Measurements from ENCODE around the gene MYRIP. TPM values are rescaled to one million over a fixed set of nuclear protein-coding genes. Genes with fewer than 3 reads are reported as not detected.
"Not testable (repeated sequence)": the region's sequence is repeated elsewhere in the genome, so short reads cannot be mapped to it uniquely, and the experiment has no call there.

The MYRIP gene
- polyA plus RNA-seq, 1 of the 3 experiments (the other 2 are of a cell fraction), result 1.2 TPM

DNA sequence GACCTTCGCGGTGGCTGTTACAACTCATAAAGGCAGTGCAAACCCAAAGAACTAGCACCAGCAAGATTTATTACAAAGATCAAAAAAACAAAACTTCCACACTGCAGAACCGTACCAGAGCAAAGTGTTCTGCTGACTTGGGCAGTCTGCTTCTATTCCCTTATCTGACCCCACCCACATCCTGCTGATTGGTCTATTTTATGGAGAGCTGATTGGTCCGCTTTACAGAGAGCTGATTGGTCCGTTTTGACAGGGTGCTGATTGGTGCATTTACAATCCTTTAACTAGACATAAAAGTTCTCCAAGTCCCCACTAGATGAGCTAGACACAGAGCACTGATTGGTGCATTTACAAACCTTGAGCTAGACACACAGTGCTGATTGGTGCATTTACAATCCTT, 31.2 kb upstream of the MYRIP start:
- H3K36me3 ChIP-seq (replicated peaks in 1 of 2; ENCODE audit: control insufficient read depth in 1 of 2, insufficient read depth in 2 of 2, low read length in 1 of 2); H4K20me1 ChIP-seq (ENCODE audit: insufficient read depth); H3F3A ChIP-seq (replicated peaks; ENCODE audit: insufficient read depth); H3K27ac ChIP-seq (ENCODE audit: low read depth in 2 of 2, low read length in 1 of 2); H3K9me3 ChIP-seq; H3K9ac ChIP-seq; H3K4me1 ChIP-seq (ENCODE audit: control insufficient read depth in 1 of 2, insufficient read depth in 2 of 2, low read depth in 1 of 2, low read length in 1 of 2); H3K79me2 ChIP-seq (ENCODE audit: insufficient read depth); H3K9me2 ChIP-seq; H3K4me2 ChIP-seq; DNase-seq; H3K4me3 ChIP-seq (ENCODE audit: low read depth in 2 of 2, low read length in 1 of 2); POLR2A ChIA-PET; H2AFZ ChIP-seq (ENCODE audit: low read depth); CTCF ChIA-PET; H3K27me3 ChIP-seq (ENCODE audit: insufficient read depth): not testable (repeated sequence)
- 58% methylated on average over 5 of the region's 5 CpGs for WGBS (ENCODE audit: low lambda C conversion rate)

- POLR2A ChIA-PET, result no interaction called here
- no peak for DNase-seq
Observed at GRCh38 chr3:39779511-39780230, 29.7 kb upstream of the MYRIP start.

GRCh38 chr3:39780352-39780751, 29.1 kb upstream of the MYRIP start:
- H3K27ac ChIP-seq (ENCODE audit: low read depth in 2 of 2, low read length in 1 of 2), result no peak overlapping the region
- POLR2A ChIA-PET, result no interaction called here
- no peak for TF ChIP-seq CHD2 (IDR thresholded peaks at IDR 0.05; ENCODE audit: low read length, partially characterized antibody)
- no peak for TF ChIP-seq GATA2 (CRISPR knock-in tag; IDR thresholded peaks at IDR 0.05)
- TF ChIP-seq FOXM1 (IDR thresholded peaks at IDR 0.05; ENCODE audit: low read depth), result no peak
- TF ChIP-seq ELF1 (IDR thresholded peaks at IDR 0.05), result no peak
- no peak for TF ChIP-seq SIN3A (IDR thresholded peaks at IDR 0.05; ENCODE audit: borderline replicate concordance, low read depth, low read length)
- TF ChIP-seq IRF3 (IDR thresholded peaks at IDR 0.05; ENCODE audit: low read depth, low read length), result no peak
- no peak for TF ChIP-seq TAF1 (IDR thresholded peaks at IDR 0.05; ENCODE audit: borderline replicate concordance, low read depth, low read length)
- TF ChIP-seq PBX3 (IDR thresholded peaks at IDR 0.05), result no peak
- TF ChIP-seq FOXJ3 (CRISPR knock-in tag; IDR thresholded peaks at IDR 0.05), result no peak
- no peak for TF ChIP-seq RXRA (IDR thresholded peaks at IDR 0.05; ENCODE audit: borderline replicate concordance, low read depth)
- TF ChIP-seq TCF12 (IDR thresholded peaks at IDR 0.05), result no peak
- no peak for TF ChIP-seq FOSL2 (IDR thresholded peaks at IDR 0.05; ENCODE audit: borderline replicate concordance, low read depth)
- TF ChIP-seq RFX5 (IDR thresholded peaks at IDR 0.05; ENCODE audit: low read length), result no peak
- TF ChIP-seq SMC3 (IDR thresholded peaks at IDR 0.05; ENCODE audit: low read depth, low read length), result no peak
- no peak for TF ChIP-seq RAD21 (IDR thresholded peaks at IDR 0.05; ENCODE audit: low read length)

More at GRCh38 chr3:39779511-39780230, 29.7 kb upstream of the MYRIP start:
- no peaks in the 10 kb centered on the region for H3K27me3 ChIP-seq (ENCODE audit: insufficient read depth)
- H3K27ac ChIP-seq (ENCODE audit: low read depth in 2 of 2, low read length in 1 of 2), result no peak overlapping the region
- CTCF ChIA-PET, result no interaction called here
- H3K4me3 ChIP-seq (ENCODE audit: low read depth in 2 of 2, low read length in 1 of 2), result no peak overlapping the region
- no peaks in the 10 kb centered on the region for H3K79me2 ChIP-seq (ENCODE audit: insufficient read depth)
- no peaks in the 10 kb centered on the region for H3F3A ChIP-seq (replicated peaks; ENCODE audit: insufficient read depth)
- H3K9me2 ChIP-seq, result no peaks in the 10 kb centered on the region
- peaks cover 0 to 6% of the 10 kb centered on the region in 2 experiments; a peak in 2 of 4 replicates for H3K4me1 ChIP-seq (ENCODE audit: control insufficient read depth in 1 of 2, insufficient read depth in 2 of 2, low read depth in 1 of 2, low read length in 1 of 2)
- H3K9ac ChIP-seq, result no peak overlapping the region
- WGBS (ENCODE audit: low lambda C conversion rate), result 82% methylated on average over 20 of the region's 40 CpGs
- H3K4me2 ChIP-seq, result no peak overlapping the region
- TF ChIP-seq EP300 (IDR thresholded peaks at IDR 0.05; ENCODE audit: borderline replicate concordance in 1 of 2, low read depth in 1 of 2, low read length in 1 of 2), result no peak
- no peak for TF ChIP-seq JUND (IDR thresholded peaks at IDR 0.05)
- no peak for TF ChIP-seq MEF2A (IDR thresholded peaks at IDR 0.05; ENCODE audit: borderline replicate concordance, low read depth)
- no peak for TF ChIP-seq TEAD4 (IDR thresholded peaks at IDR 0.05; ENCODE audit: borderline replicate concordance, insufficient read depth)
- no peak for TF ChIP-seq CHD2 (IDR thresholded peaks at IDR 0.05; ENCODE audit: low read length, partially characterized antibody)
- no peak for TF ChIP-seq IRF3 (IDR thresholded peaks at IDR 0.05; ENCODE audit: low read depth, low read length)
- no peak for TF ChIP-seq POLR2AphosphoS5 (IDR thresholded peaks at IDR 0.05; ENCODE audit: low read depth, low read length)
- TF ChIP-seq FOXJ3 (CRISPR knock-in tag; IDR thresholded peaks at IDR 0.05), result no peak
- no peaks in the 10 kb centered on the region for H4K20me1 ChIP-seq (ENCODE audit: insufficient read depth)
- no peaks in the 10 kb centered on the region for H3K9me3 ChIP-seq
- no peak overlapping the region for H2AFZ ChIP-seq (ENCODE audit: low read depth)
- no peaks in the 10 kb centered on the region for H3K36me3 ChIP-seq (replicated peaks in 1 of 2; ENCODE audit: control insufficient read depth in 1 of 2, insufficient read depth in 2 of 2, low read length in 1 of 2)

More at GRCh38 chr3:39780352-39780751, 29.1 kb upstream of the MYRIP start:
- Histone ChIP-seq H2AFZ (ENCODE audit: low read depth) (no peak overlapping the region), H4K20me1 (ENCODE audit: insufficient read depth) (no peaks in the 10 kb centered on the region), H3K4me3 (ENCODE audit: low read depth in 2 of 2, low read length in 1 of 2) (no peak overlapping the region), H3K9ac (no peak overlapping the region), H3K9me2 (no peaks in the 10 kb centered on the region), H3K27me3 (ENCODE audit: insufficient read depth) (no peaks in the 10 kb centered on the region), H3K9me3 (no peaks in the 10 kb centered on the region), H3K36me3 (replicated peaks in 1 of 2; ENCODE audit: control insufficient read depth in 1 of 2, insufficient read depth in 2 of 2, low read length in 1 of 2) (no peaks in the 10 kb centered on the region), H3F3A (replicated peaks; ENCODE audit: insufficient read depth) (no peaks in the 10 kb centered on the region), H3K4me2 (no peak overlapping the region), H3K79me2 (ENCODE audit: insufficient read depth) (no peaks in the 10 kb centered on the region), H3K4me1 (ENCODE audit: control insufficient read depth in 1 of 2, insufficient read depth in 2 of 2, low read depth in 1 of 2, low read length in 1 of 2) (peaks cover 0 to 6% of the 10 kb centered on the region in 2 experiments; a peak in 2 of 4 replicates)
- CTCF ChIA-PET, result no interaction called here
- WGBS (ENCODE audit: low lambda C conversion rate), result 44% methylated on average over 4 of the region's 4 CpGs
- no peak for DNase-seq

Measured in SK-N-SH (cell line).